ENCODE results near the gene ADGRB3.

DNA sequence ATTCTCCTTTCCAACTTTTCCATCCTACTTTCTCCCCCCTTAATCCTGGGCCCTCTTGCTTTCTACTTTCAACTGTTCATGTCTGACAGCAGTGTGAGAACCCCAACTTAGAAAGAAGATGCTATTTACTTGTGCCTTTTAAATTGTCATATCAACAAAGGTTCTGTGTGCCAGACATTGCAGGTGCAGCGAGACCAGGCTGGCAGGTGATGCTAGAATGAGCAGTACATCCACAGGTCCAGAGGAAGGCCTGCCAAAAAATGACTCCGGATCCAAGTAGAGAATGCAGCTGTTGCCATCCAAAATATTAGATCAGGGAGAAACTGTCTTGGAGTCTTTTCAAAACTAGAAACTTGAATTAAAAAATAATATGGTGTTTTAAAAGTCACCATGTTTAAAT lies 651.2 kb downstream of the ADGRB3 start:
- TF ChIP-seq, protein P1, sequence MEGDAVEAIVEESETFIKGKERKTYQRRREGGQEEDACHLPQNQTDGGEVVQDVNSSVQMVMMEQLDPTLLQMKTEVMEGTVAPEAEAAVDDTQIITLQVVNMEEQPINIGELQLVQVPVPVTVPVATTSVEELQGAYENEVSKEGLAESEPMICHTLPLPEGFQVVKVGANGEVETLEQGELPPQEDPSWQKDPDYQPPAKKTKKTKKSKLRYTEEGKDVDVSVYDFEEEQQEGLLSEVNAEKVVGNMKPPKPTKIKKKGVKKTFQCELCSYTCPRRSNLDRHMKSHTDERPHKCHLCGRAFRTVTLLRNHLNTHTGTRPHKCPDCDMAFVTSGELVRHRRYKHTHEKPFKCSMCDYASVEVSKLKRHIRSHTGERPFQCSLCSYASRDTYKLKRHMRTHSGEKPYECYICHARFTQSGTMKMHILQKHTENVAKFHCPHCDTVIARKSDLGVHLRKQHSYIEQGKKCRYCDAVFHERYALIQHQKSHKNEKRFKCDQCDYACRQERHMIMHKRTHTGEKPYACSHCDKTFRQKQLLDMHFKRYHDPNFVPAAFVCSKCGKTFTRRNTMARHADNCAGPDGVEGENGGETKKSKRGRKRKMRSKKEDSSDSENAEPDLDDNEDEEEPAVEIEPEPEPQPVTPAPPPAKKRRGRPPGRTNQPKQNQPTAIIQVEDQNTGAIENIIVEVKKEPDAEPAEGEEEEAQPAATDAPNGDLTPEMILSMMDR (IDR thresholded peaks at IDR 0.05): no peak
- TF ChIP-seq POLR2A (IDR thresholded peaks at IDR 0.05): no peak
